HG02840 (cell line): ENCODE results near the gene PHF5A.
"Not testable (repeated sequence)": the region's sequence is repeated elsewhere in the genome, so short reads cannot be mapped to it uniquely, and the experiment has no call there.

ENCODE experiments used
- ATAC-seq: cut with Tn5 transposase; IDR thresholded peaks from one replicate; pipeline ENCODE4 v1.9.1; 2021; ENCODE audit warnings: mild to moderate bottlenecking, moderate library complexity, moderate number of reproducible peaks; ENCODE audit not compliant: unreplicated experiment, low FRiP score

Gene PHF5A

DNA sequence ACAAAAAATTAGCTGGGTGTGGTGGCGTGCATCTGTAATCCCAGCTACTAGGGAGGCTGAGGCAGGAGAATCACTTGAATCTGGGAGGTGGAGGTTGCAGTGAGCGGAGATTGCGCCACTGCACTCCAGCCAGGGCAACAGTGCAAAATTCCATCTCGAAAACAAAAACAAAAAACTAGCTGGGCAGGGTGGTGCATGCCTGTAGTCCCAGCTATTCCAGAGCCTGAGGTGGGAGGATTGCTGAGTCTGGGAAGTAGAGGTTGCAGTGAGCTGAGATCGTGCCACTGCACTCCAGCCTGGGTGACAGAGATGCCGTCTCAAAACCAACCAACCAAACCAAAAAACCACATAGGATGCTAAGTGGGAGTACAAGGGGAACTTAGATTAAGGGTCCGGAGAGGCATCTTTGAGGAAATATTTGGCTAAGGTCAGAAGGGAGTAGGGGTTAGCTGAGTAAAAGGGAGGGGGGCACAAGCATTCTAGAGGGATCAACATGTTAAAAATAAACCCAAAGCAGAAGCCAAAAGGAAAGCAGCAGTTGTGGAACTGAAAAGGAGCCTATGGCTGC, 10.2 kb downstream of the PHF5A start:
- ATAC-seq: no peak

DNA sequence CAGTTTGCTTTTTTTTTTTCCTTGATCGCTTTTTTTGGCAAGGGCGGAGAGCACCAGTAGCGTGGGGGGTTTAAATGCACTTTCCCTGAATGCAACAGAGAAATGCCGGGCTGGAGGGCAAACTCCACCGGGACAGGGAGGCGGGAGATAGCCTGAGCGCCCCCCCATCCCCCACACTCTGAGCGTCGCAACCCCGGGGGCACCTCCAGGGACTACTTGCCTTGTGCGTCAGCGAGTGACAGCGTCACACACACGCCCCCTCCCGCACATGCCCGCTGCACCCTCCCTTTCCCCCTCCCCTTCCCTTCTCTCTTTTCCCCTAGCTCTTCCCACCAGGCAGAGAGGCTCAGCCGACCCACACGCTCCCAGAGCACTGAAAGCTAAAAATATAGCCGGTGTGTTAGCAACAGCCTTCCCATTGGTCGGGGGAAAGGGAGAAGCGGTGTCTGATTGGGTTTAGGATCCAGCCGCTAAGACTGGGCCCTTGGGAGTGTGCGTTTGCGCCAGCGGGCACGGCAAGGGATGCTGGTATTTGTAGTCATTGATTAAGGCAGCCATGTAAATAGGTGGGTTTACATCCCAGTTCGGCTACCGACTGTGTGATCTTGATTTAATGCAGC, 20.2 kb downstream of the PHF5A start:
- peak; percentile 37 for ATAC-seq

DNA sequence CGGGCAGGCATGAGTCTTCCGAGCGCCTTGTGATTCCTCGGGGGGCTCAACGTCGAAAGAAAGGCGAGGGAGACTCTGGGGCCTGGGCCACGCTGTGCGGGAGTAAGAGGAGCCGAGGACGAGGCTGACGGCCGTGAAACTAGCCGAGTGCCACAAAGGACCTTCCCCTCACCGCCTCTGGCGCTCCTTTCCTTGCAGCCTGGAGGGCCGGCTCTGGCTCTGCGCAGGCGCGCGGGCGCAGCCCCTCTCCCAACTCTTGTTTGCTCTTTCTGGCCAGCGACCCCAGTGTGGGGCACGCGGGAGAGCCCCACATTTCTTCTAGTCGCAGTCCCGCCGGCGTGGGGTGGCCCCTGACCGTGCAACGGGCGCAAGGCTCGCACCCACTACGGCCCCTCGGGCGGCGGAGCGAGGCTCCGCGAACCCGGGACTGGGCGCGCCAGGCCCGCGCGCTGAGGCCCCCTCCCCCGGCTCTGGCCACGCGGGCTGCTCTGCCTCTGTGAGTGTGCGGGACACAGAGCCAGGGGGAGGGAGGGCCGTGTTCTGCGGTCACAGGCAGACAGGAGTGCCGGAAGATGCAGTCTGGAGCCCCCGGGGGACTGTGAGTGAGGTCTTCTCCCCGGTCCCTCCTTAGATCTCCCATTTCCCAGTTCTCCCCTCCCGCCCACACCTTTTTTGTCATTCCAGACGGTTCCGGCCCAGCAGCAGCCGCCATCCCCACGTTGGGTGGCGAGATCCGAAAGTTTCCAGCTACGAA, 20.9 kb downstream of the PHF5A start:
- no peak for ATAC-seq

DNA sequence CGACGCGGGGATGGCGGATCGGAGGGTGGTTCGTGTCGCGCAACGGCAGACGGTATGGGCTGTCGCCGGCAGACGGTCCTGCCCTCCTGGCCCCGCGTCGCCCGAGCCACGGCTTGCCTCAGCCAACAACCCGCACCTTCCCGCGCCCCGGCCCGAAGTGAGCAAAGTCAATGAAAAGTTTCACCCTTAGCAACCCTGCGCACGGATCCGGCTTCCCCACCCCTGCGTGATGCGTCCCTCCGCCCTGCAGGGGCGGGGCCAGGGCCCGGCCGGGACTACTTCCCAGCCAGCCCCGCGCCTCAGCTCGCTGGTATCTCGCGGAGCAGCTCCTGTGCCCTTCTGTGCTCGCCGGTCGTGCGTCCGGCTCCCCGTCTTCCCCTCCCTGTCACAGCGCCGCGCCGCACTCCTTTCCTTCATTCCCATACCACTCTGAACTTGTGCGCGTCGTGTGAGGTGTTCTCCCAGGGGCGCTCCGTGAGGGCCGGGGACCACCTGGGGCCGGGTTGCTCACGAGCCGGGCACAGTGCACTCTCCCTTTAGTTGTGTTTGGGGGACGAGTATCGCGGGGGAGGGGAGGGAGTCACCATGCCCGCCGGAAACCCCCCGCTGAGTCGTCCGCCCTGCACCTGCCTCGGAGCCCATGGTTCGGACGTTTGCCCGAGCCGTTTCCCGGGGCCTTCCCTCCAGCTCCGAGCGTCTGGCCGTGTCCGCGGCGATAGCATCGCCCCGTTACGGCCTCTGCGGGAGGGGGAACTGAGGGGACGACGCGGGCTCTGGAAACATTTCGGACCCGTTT, 21.7 kb downstream of the PHF5A start, which contains the start of gene TOB2:
Gene TOB2, minus strand, starts transcription at position 163 of the 796 bp plus-strand sequence. CDS start 9,456 bp downstream, outside the sequence.
- peak; percentile 39 for ATAC-seq

DNA sequence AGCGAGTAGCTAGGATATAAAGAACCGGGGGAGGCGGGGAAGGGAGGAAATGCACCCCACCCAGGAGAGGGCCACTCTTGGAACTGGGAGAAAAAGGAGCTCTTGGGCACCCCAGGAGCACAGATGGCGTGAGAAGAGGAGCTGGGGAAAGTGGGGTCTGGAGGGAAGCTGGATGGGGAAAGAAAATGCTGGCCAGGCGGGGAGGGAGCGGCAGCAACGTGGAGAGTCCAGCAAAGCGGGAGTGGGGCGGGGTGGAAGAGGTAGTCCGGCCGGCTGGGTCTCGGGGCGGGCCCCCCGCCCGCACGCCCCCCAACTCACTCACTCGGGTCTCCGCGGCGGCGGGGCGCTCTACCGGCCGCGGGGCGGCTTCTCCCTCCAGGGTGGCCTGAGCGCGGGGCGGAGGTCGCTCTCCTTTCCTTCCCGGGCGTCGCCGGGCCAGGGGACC, 22.4 kb downstream of the PHF5A start:
- no peak for ATAC-seq

DNA sequence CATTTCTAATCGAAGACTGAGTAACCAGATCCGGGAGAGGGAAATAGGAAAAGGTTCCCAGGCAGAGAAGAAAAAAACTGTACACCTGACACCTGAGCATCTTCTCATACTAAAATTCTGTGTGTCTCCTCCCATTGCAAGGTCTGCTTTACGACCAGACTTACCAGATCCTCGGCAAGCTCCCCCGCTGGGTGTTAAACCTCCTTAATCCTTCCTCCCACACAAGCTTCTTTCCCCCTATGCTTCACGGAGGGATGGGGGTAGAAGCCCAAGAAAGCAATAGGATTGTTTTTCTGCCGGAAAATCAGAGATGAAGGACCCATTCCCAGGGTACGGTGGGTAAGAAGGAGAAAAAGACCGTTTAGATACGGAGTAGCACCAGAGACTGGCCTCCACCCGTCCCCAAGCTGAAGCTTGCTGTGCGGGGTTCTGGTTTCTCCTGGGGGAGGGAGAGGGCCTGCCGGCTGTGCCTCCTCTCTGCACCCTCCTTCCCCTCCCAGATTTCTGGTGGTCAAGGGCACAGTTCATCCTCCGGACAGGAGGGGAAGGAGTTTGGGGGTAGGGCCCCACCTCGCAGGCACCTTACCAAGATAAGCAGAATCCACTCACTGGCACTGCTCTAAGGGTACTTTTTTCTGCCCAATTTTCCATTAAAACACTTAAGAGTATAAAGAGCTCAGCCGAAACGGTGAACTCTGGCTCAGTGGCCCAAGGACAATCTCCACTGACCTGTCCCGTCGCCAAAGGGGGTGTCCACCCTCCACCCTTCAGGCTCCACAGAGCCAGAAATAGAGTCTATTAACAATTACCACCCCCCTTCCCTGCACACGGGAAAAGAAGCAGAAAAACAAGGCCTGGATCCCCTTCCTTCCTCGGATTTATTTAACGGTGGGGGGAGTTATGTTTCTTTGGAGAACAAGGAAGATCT, 23.1 kb downstream of the PHF5A start:
- ATAC-seq: no peak

DNA sequence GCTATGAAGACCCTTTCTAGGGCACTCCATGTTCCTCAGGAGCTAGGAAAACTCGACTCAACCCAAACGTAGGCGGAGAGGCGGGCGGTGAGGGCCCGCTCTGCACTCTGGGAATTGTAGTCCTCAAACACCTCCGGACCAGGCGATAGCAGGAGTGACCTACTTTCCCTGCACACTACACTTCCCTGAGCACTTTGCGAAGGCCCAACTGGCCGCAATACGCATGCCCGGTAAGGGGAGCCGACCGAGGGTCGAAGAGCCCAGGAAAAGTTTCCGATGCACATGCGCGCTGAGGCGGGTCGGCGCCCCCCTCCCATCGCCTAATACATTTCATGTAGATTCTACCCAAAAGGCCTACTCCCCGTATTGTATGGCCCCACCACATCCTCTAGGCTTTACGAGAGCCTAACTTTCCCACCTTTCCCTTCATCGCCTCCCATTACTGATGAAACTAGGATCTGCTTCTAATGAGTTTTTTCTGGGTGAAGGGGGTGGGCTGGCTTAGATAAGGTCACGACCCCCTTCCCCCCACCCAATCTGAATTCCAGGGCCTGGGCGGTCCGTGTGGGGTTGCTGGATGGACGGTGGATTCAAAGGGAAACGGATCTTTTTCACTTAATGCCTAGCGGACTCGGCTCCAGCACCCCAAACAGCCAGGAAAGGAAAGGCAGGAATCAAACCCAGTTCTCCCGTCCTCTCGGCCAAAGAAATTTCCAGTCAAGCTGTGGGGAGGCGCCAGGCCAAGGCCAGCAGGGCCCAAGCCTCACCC, 23.9 kb downstream of the PHF5A start:
- ATAC-seq: peak; percentile 46

DNA sequence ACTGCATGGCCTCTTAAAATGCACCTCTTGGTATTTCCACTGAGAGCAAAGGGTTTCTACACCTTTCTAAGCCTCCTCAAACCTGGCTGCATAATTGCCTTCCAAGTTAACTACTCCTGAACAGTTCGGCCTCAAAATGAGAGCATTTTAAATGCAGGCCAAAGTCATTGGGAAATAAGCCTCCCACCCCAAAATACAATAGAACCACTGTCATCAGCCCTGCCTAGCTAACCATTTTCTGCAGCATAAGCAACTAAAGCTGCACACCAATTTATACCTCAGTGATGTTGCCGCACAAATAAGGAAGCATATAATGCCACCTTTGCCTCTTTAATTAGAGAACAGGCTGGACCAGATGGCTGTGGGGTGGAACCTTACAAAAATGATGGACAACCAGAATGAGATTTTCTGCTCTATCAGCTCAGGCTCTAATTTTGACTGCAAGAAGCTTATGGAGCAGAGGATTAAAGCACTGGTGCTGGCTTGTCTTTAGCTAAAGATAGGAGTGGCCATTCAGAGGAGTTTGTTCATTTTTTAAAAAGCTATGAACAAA, 26.2 kb downstream of the PHF5A start:
- no peak for ATAC-seq

DNA sequence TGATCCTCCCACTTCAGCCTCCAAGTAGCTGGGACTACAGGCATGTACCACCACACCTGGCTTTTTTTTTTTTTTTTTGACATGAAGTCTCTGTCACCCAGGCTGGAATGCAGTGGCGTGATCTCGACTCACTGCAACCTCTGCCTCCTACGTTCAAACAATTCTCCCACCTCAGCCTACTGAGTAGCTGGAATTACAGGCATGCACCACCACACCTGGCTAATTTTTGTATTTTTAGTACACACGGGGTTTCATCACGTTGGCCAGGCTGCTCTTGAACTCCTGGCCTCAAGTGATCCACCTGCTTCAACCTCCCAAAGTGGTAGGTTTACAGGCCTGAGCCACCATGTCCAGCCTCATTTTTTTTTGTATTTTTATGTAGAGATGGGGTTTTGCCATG, 28.0 kb downstream of the PHF5A start:
- not testable (repeated sequence) for ATAC-seq

DNA sequence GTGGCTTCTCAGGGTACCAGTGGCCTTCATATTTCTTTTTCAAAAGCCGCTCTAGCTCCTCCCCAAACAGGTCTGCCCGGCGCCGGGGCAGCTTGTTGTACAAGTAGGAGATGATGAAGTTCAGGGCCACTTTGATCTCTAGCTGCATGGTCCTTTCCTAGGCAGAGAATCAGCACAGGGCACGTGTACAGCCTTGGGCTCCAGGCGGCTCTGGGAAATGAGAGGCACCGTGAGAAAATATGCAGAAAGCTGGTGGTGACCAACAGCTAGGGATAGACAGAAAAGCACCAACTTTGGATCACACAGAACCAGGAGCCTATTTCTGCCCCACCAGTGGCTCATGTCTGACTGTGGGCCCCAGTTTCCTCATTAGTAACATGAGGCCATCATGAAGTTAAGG, 31.3 kb downstream of the PHF5A start:
- no peak for ATAC-seq

DNA sequence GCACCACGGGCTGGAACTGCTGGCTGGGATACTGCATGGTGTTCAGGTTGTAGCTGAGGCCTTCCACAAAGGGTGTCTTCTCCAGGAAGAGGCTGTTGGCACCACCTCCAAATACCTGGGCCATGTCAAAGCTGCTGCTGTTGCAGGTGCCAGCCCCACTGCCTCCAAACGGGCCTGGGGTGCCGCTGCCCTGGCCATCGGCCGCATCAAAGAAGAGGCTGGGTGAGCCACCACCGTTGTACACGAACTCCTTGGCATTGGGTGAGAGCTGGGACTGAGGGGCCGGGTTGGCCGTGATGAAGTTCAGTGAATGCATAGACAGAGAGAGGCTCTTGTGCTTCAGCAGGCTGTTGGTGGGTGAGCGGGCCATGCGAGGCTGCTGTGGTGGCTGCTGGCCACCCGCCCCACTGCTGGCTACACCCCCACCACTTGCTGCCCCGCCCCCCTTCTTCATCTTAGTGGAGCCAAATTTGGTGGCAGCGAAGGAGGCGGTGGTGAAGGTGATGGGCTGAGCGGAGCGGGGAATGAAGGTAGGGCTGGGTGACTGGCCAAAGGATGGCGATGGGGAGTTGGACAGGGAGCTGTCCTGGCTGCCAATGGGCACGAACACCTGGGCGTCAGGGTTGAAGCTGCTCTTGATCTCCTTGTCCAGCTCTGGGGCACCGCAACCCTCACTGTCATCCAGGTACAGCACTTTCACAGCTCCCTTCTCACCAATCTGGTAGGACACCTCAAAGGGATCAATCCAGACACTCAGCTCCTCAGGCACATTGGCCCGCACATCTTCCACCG, 32.0 kb downstream of the PHF5A start:
- ATAC-seq: no peak

DNA sequence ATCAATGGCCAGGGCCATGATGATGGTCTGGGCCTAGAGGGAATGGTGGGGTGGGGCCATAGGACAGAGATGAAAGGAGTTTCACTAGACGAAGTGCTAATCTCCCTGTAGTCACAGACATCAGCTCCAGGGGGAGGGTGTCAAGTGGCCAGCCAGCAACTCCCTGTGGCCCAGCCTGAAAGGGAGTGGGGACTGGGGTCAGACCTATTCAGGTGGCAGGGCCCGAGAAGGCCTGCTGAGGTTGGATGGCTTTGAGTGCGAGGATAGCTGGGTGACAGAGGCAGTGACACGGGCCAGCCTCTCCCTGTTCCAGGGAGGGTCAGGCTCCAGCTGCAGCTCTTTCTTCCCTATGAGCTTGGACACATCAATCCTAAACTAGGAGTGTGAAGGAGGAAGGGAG, 32.9 kb downstream of the PHF5A start:
- no peak for ATAC-seq

DNA sequence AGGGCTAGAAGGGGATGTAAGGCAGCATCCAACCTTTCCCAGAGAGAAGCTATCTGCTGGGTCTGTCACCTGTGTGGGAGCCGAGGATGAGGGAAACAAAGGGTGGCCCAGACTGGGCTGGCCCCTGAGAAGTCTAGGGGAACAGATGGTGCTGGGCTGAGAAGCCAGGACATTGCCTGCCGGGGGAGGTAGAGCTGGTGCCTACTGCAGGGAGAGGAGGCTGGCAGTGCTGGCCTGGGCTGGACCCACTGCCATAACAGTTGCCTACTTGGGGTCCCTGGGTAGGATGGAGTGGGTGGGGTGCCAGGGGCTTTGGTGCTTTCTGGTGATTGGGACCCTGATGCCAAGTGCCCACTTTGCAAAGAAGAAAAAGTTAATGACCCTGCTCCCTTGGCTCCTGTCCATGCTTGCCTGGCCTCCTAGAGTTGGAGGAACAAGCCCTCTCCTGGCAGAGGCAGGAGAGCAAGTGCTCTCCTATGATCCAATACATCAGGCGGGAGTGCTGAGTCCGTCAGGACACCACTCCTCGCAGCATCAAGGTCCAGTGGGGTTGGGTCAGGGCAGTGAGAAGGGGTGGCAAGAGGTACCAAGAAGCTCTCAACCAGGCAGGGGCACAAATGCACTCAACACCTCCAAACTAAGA, 34.0 kb downstream of the PHF5A start:
- ATAC-seq: not testable (repeated sequence)

DNA sequence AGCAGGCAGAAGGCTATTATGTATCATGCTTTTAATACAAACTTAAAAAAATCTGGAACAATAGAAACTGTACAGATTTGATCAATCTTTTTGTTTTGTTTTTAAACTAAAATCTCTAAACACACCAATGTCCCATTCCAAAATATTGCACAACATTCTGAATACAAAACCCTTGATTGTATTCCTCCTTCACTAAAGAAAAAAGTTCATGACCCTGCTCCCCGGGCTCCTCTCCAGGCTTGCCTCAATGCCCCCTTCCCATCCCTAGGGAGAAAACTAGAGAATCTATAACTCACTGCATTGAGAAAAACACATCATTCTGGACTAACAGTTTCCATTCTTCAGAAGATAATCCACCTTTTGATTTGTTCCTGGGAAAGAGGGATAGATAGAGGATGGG, 35.0 kb downstream of the PHF5A start:
- ATAC-seq: not testable (repeated sequence)

DNA sequence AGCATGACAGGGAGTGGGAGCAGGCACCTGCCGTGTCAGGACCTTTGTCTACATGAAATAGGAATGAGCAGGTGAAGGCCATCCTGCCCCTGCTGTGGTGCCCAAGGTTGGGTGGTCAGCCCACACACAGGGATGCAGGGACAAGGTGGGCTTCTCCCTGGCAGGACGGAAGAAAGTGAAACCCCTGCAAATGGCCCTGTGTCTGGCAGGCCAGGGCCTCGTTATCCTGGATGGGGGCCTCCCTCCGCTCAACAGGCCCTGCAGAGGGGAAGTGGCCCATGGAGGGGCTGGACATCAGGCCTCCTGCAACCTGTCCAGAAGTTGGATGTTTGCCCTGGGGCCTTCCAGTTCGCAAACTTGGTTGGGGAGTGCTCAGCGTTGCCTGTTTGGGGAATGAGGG, 36.8 kb downstream of the PHF5A start:
- no peak for ATAC-seq

DNA sequence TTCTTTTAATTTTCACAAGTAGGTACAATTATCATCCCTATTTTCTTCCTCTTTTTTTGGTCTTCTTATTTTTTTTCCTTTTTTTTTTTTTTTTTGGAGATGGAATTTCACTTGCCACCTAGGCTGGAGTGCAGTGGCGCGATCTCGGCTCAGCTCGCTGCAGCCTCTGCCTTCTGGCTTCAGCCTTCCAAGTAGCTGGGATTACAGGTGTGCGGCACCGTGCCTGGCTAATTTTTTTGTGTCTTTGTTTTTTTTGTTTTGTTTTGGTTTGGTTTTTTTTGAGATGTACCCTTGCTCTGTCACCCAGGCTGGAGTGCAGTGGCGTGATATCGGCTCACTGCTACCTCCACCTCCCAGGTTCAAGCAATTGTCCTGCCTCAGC, 38.5 kb downstream of the PHF5A start:
- ATAC-seq: no peak

DNA sequence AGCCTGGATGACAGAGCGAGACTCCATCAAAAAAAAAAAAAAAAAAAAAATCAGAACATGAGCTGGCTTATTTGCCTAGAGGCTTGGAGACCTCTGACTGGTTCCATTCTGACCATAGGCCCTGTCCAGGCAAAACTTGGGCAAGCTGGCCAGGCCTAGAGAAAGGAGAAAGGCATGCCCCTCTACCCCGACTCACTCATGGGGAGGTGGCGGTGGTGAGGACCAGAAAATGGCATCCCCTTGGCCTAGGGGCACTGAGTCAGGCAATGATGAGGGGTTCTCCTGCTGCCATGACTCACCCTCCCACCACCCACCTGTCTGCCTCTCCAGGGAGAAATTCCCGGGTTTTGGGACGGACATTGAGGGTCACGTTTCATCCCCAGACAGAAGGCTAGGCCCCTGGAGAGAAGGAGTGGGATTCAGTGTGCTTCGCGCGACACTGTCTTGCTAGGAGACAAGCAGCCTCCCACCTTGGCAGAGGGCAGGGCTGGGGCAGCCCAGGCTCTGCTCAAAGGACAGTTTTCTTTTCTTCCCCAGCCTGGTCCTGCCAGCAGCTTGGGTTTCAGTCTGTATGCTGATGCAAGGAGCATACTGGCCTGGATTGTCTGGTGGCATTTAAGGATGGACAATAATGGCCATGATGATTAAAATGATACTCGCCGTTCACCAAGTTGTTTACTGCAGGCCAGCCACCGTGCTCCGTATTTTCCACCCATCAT, 39.1 kb downstream of the PHF5A start:
- no peak for ATAC-seq
